ENCODE measurements around the gene MS4A15. TPM values are rescaled to one million over a fixed set of nuclear protein-coding genes. Genes with fewer than 3 reads are reported as not detected.

MS4A15 gene
- total RNA-seq, 6 donors from 2014 or later: 65.5 to 227 (median 120) TPM

- no peak overlapping the region for H3K27ac ChIP-seq
- DNase-seq (no peak), ATAC-seq (ENCODE audit: low FRiP score in 2 of 2) (no peak)
- H3K9me3 ChIP-seq: peaks cover 0 to 4% (median 0%) of the 10 kb centered on the region in 4 donors
- H3K4me3 ChIP-seq: no peak overlapping the region
- no peaks in the 10 kb centered on the region for H3K4me1 ChIP-seq
- no peaks in the 10 kb centered on the region for H3K27me3 ChIP-seq
- H3K36me3 ChIP-seq: no peaks in the 10 kb centered on the region
- no peak for TF ChIP-seq CTCF (IDR thresholded peaks at IDR 0.05)
- no peak for TF ChIP-seq EP300 (IDR thresholded peaks at IDR 0.05)
- TF ChIP-seq POLR2A (IDR thresholded peaks at IDR 0.05): no peak
- no peak for TF ChIP-seq POLR2AphosphoS5 (IDR thresholded peaks at IDR 0.05)
- WGBS, 2 donors: 84 to 88% methylated on average over 3 of the region's 3 CpGs
Measured at GRCh38 chr11:60741421-60741820, 15.2 kb upstream of the MS4A15 start.

- no peak overlapping the region for H3K4me3 ChIP-seq
- ATAC-seq (ENCODE audit: low FRiP score in 2 of 2) (no peak), DNase-seq (no peak)
- TF ChIP-seq EP300 (IDR thresholded peaks at IDR 0.05) (no peak), POLR2AphosphoS5 (IDR thresholded peaks at IDR 0.05) (no peak), POLR2A (IDR thresholded peaks at IDR 0.05) (no peak), CTCF (IDR thresholded peaks at IDR 0.05) (no peak)
- H3K4me1 ChIP-seq: no peaks in the 10 kb centered on the region
- H3K27ac ChIP-seq: no peak overlapping the region
- 90 to 93% methylated on average over 1 of the region's 1 CpG for WGBS, 2 donors
- no peaks in the 10 kb centered on the region for H3K27me3 ChIP-seq
- no peaks in the 10 kb centered on the region for H3K36me3 ChIP-seq
- peaks cover 0 to 4% (median 0%) of the 10 kb centered on the region in 4 donors for H3K9me3 ChIP-seq
Measured at GRCh38 chr11:60743058-60743457, 13.6 kb upstream of the MS4A15 start.

- no peaks in the 10 kb centered on the region for H3K4me1 ChIP-seq
- H3K36me3 ChIP-seq: no peaks in the 10 kb centered on the region
- no peak overlapping the region for H3K27ac ChIP-seq
- TF ChIP-seq POLR2A (IDR thresholded peaks at IDR 0.05): no peak
- TF ChIP-seq EP300 (IDR thresholded peaks at IDR 0.05): no peak
- no peak for TF ChIP-seq POLR2AphosphoS5 (IDR thresholded peaks at IDR 0.05)
- no peak for TF ChIP-seq CTCF (IDR thresholded peaks at IDR 0.05)
- H3K27me3 ChIP-seq: no peaks in the 10 kb centered on the region
- WGBS, 2 donors: 90 to 92% methylated on average over 5 of the region's 5 CpGs
- H3K4me3 ChIP-seq: no peak overlapping the region
- H3K9me3 ChIP-seq: peaks cover 0 to 4% (median 0%) of the 10 kb centered on the region in 4 donors
- ATAC-seq (ENCODE audit: low FRiP score in 2 of 2) (no peak), DNase-seq (no peak)
Measured at GRCh38 chr11:60744114-60744513, 12.6 kb upstream of the MS4A15 start.

GRCh38 chr11:60747359-60747873 lies 9.3 kb upstream of the MS4A15 start:
- WGBS, 2 donors: 92 to 96% methylated on average over 14 of the region's 14 CpGs
- peak in 1 of 2 donors; percentile 21 for ATAC-seq (ENCODE audit: low FRiP score in 2 of 2)
- DNase-seq: no peak
- Histone ChIP-seq H3K36me3 (no peaks in the 10 kb centered on the region), H3K27ac (no peak overlapping the region), H3K4me1 (no peaks in the 10 kb centered on the region), H3K4me3 (no peak overlapping the region), H3K27me3 (no peaks in the 10 kb centered on the region), H3K9me3 (no peaks in the 10 kb centered on the region)
- TF ChIP-seq CTCF (IDR thresholded peaks at IDR 0.05) (no peak), POLR2AphosphoS5 (IDR thresholded peaks at IDR 0.05) (no peak), EP300 (IDR thresholded peaks at IDR 0.05) (no peak), POLR2A (IDR thresholded peaks at IDR 0.05) (no peak)

GRCh38 chr11:60748225-60748624 lies 8.4 kb upstream of the MS4A15 start:
- no peak overlapping the region for H3K4me3 ChIP-seq
- no peak overlapping the region for H3K27ac ChIP-seq
- H3K4me1 ChIP-seq: no peaks in the 10 kb centered on the region
- peak in 1 of 2 donors; percentile 52 for DNase-seq
- no peak for TF ChIP-seq POLR2AphosphoS5 (IDR thresholded peaks at IDR 0.05)
- TF ChIP-seq POLR2A (IDR thresholded peaks at IDR 0.05): no peak
- TF ChIP-seq CTCF (IDR thresholded peaks at IDR 0.05): no peak
- no peak for TF ChIP-seq EP300 (IDR thresholded peaks at IDR 0.05)
- no peaks in the 10 kb centered on the region for H3K9me3 ChIP-seq
- no peaks in the 10 kb centered on the region for H3K27me3 ChIP-seq
- no peak for ATAC-seq (ENCODE audit: low FRiP score in 2 of 2)
- 89 to 90% methylated on average over 16 to 17 of the region's 17 CpGs for WGBS, 2 donors
- H3K36me3 ChIP-seq: no peaks in the 10 kb centered on the region

All from upper lobe of left lung (tissue), 6 donors.